Left renal cortex interstitium (tissue), 4 donors: ENCODE measurements around the gene LRCH3. TPM values are rescaled to one million over a fixed set of nuclear protein-coding genes. Genes with fewer than 3 reads are reported as not detected.

Source experiments
- DNase-seq, 4 donors: peaks; one replicate each; pipeline ENCODE4 v3.0.0-alpha.2; 2013; ENCODE audit warnings: low read depth in 4 of 4, low spot score in 2 of 4, missing footprints in 1 of 4
- polyA plus RNA-seq, 4 donors: library from polyadenylated mRNA; unstranded; fragments of 120-200 nt; gene quantifications; one replicate each; pipeline ENCODE4 v1.2.1, GENCODE V29; 2013; ENCODE audit not compliant: insufficient read length in 4 of 4

LRCH3 gene
- polyA plus RNA-seq, 4 donors: 27.0 to 60.5 (median 42.1) TPM

- no peak for DNase-seq
These were observed 43.1 kb downstream of the LRCH3 start for GRCh38 chr3:197833930-197834715.

DNA sequence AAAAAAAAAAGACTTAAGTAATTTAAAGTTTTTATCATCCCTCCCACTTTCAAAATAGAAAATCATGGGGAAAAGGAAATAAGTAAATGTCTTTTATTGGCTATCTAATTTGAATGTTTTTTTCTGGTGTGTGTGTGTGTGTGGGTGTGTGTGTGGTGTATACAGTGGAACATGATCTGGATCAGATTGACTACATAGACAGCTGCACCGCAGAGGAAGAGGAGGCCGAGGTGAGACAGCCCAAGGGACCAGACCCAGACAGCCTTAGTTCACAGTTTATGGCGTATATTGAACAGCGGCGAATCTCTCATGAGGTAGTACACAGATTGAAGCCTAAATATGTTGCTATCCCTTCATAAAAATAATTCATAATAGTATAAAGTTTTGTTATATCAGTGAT lies 44.5 kb downstream of the LRCH3 start:
- DNase-seq: no peak

DNA sequence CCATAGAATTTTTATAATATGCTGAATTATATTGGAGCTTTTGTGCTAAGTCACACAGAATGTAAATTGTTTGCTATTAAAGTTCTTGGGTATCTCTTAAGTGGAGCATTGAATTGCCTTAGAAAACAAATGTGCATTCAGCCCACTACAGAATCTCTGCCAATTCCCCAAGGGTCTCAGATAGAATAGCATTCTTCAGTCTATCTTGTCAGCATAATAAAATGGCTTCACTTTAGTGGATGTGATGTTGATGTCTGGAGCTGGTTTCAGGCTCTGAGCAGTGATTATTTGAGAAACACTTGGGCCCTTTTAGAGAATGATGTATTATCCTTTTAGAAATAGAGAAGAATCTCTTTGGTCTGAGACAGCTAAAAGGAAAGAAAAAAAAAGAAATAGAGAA lies 45.2 kb downstream of the LRCH3 start:
- DNase-seq: no peak

GRCh38 chr3:197837282-197837681 lies 46.2 kb downstream of the LRCH3 start:
- DNase-seq: no peak

- DNase-seq: no peak
These were observed 50.7 kb downstream of the LRCH3 start for GRCh38 chr3:197841789-197842188.

GRCh38 chr3:197846491-197846890 lies 55.4 kb downstream of the LRCH3 start:
- no peak for DNase-seq

DNA sequence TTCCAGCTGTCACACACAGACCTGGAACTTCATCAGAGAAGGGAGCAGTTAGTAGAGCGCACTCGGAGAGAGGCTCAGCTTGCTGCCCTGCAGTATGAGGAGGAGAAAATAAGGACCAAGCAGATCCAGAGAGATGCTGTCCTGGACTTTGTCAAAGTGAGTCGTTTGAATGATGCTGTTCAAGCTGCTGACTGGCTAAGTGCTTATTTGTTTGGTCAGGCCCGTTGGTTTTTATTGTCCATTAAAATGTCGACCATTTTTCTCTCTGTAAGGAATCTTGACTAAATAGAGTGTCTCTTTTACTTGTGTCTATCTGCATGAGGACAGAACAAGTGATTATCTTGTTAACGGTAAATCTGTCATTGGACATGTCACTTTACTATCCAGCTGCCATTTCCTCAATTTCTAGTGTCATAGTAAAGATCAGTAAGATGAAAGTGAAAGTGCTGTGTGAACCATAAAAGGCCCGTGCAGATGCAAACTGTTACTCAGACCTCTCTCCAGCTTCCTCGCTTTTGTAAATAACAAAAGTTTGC lies 56.9 kb downstream of the LRCH3 start:
- DNase-seq: no peak

DNA sequence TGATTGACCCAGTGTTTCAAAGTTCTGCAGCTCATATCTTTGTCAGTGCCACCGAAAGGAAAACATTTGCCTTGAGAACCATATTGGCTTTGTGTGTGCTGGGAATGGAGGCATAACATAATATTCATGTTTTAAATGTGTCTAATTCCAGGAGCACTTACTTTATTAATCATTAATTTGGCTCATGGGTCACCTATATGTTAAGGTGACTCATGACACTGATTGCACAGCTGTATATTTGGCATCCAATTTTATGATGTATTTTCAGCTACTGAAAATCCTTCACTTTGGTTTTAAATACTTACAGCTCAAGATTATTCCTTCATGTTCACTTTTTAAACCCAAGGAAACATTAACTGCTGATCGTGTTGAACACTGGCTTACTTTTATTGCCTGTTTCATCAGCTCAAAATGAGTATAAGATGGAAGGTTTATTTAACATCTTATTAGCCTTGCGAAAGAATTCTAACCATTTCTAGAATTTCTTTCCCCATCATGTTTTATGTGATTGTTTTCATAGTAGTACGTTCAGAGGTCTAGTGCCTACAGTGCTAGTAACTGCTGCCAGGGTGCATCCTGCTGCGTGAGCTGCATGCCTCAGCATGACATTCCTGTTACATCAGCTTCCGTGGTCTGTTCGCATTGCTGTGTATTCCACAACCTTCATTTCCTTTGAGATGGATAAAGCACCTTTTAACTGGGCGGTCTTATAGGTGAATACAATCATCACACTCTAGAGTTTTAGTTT lies 63.7 kb downstream of the LRCH3 start:
- no peak for DNase-seq

GRCh38 chr3:197855571-197855970 lies 64.5 kb downstream of the LRCH3 start:
- DNase-seq: no peak

GRCh38 chr3:197856199-197856816 lies 65.3 kb downstream of the LRCH3 start:
- no peak for DNase-seq

GRCh38 chr3:197858133-197858532 lies 67.1 kb downstream of the LRCH3 start:
- no peak for DNase-seq

- no peak for DNase-seq
These were observed 67.5 kb downstream of the LRCH3 start for GRCh38 chr3:197858598-197858997.

DNA sequence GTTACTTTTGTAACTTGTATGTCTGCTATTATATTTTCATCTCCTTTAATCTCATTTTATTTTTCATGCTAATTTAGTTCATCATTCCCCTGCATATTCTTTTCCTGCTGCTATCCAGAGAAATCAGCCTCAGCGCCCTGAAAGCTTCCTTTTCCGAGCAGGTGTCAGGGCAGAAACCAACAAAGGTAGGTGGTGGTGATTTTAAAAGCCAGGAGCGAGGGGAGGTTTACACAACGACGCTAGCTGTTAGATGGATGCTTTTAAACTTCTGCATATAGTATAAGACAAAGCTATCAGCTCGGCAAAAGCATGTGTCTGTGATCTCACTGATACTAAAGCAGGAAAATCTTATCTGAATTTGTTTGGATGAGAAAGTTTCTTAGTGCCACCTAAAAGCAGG lies 75.0 kb downstream of the LRCH3 start:
- no peak for DNase-seq

DNA sequence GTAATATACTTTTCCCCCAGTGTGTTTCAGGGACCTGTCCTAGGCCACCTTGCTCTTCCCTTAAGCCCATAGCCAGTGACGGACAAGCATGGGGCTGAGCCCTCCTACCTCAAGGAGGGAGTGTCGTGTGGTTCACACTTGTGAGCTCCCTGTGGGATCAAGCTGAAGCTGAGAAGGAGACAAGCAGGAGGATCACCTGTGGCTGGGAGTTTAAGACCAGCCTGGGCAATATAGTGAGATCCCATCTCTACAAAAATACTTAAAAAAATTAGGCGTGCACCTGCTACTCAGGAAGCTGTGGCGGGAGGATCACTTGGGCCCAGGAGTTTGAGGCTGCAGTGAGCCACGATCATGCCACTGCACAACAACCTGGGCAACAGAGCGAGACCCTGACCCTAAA lies 82.3 kb downstream of the LRCH3 start:
- DNase-seq: no peak

- no peak for DNase-seq
These were observed 83.0 kb downstream of the LRCH3 start for GRCh38 chr3:197874064-197874463.

GRCh38 chr3:197874653-197875052 lies 83.6 kb downstream of the LRCH3 start:
- DNase-seq: no peak

DNA sequence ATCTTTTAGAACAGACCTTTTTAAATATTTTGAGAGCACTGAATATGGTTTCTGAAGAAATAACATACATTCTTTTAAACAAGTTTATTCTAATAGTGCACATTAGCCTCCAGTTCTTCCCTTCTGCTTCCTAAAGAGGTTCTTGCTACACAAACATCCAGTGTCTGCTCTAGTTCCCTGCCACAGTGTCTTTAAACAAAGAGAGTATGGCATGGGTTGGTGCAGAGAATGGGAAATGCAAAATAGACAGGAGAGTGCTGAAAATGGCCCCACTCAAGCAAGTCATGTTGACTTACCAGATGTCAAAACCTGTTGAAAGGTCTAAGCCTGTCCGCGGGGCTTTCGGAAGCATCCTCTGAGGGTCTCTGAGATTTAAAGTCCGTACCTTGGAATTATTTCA lies 86.8 kb downstream of the LRCH3 start:
- no peak for DNase-seq

DNA sequence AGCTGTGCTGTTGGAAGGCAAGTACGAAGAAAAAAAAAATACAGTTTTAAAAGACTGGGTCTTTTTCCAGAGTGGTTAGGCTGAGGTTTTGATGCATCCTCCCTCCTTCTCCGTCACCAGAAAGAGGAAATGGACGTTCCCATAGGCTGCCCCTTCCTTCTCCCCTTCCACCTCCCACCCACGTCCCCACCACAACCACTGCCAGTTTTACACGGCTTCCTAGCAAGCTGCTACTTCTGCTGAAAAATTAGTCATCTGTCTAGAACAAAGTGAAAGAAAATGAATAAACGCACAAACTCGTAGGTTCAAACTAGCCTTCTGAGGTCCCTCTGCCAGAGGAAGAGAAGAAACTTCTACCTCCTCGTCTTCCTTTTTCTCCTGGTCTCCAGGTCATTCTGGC lies 87.4 kb downstream of the LRCH3 start:
- no peak for DNase-seq

- no peak for DNase-seq
These were observed 89.6 kb downstream of the LRCH3 start for GRCh38 chr3:197880491-197881269.

DNA sequence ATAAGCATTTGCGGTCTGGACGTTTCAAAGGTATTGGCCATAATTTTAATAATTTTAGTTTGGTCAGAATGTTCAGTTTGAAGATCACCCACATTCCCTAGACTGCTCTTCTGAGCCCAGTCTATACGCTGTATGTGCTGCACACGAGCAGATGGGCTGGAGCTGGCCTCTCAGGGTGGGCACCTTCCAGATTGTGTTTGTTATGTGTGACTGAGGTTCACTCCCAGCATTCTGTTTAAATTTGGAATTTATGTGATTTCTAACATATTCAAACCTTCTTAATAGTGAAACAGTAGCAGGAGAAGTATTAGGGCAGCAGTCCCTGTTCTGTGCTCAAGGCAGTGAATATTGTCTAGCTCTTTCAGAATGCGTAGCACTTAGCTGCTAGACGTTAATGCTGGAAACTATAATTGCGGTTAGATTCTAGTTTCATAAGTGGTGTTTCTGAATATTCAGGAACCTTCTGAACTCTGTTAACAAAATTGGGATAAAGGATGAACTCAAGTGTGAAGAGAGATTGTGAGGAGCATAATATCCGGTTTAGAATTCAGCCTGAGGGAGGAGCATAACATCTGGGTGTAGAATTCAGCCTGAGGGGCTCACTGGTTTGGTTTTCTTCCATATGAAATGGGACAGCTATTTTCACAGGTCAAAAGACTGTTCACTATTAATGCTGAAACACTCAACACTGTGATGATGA lies 90.4 kb downstream of the LRCH3 start:
- no peak for DNase-seq
